Measurements from ENCODE around the gene MBOAT7. TPM values are rescaled to one million over a fixed set of nuclear protein-coding genes. Genes with fewer than 3 reads are reported as not detected.

Gene MBOAT7
- total RNA-seq, 1 donor from 2014 or later: 12.2 TPM

- Histone ChIP-seq H3K27me3 (ENCODE audit: low read depth) (no peaks in the 10 kb centered on the region), H3K27ac (replicated peaks) (no peak overlapping the region), H3K36me3 (peaks cover 81% of the 10 kb centered on the region), H3K4me3 (no peak overlapping the region), H3K4me1 (peaks cover 41% of the 10 kb centered on the region), H3K9me3 (replicated peaks) (no peaks in the 10 kb centered on the region)
- no peak for DNase-seq
- TF ChIP-seq, protein P1, sequence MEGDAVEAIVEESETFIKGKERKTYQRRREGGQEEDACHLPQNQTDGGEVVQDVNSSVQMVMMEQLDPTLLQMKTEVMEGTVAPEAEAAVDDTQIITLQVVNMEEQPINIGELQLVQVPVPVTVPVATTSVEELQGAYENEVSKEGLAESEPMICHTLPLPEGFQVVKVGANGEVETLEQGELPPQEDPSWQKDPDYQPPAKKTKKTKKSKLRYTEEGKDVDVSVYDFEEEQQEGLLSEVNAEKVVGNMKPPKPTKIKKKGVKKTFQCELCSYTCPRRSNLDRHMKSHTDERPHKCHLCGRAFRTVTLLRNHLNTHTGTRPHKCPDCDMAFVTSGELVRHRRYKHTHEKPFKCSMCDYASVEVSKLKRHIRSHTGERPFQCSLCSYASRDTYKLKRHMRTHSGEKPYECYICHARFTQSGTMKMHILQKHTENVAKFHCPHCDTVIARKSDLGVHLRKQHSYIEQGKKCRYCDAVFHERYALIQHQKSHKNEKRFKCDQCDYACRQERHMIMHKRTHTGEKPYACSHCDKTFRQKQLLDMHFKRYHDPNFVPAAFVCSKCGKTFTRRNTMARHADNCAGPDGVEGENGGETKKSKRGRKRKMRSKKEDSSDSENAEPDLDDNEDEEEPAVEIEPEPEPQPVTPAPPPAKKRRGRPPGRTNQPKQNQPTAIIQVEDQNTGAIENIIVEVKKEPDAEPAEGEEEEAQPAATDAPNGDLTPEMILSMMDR (IDR thresholded peaks at IDR 0.05; ENCODE audit: borderline replicate concordance): no peak
- intact Hi-C loops (cut with micrococcal nuclease): no loop called here
These were observed 43.7 kb downstream of the MBOAT7 start for GRCh38 chr19:54145541-54146158.

GRCh38 chr19:54142166-54142780, 47.1 kb downstream of the MBOAT7 start:
- H3K4me1 ChIP-seq: peaks cover 60% of the 10 kb centered on the region
- no peak for DNase-seq
- no peak overlapping the region for H3K4me3 ChIP-seq
- no peaks in the 10 kb centered on the region for H3K9me3 ChIP-seq (replicated peaks)
- no peak overlapping the region for H3K27ac ChIP-seq (replicated peaks)
- H3K27me3 ChIP-seq (ENCODE audit: low read depth): no peaks in the 10 kb centered on the region
- intact Hi-C loops (cut with micrococcal nuclease): no loop called here
- H3K36me3 ChIP-seq: peaks cover 49% of the 10 kb centered on the region
- TF ChIP-seq, protein P1 (IDR thresholded peaks at IDR 0.05; ENCODE audit: borderline replicate concordance): no peak

GRCh38 chr19:54141356-54141755, 48.0 kb downstream of the MBOAT7 start:
- Histone ChIP-seq H3K4me3 (no peak overlapping the region), H3K4me1 (peaks cover 55% of the 10 kb centered on the region), H3K27me3 (ENCODE audit: low read depth) (no peaks in the 10 kb centered on the region), H3K36me3 (peaks cover 40% of the 10 kb centered on the region), H3K27ac (replicated peaks) (no peak overlapping the region), H3K9me3 (replicated peaks) (no peaks in the 10 kb centered on the region)
- intact Hi-C loops (cut with micrococcal nuclease): no loop called here
- no peak for DNase-seq
- TF ChIP-seq, protein P1 (IDR thresholded peaks at IDR 0.05; ENCODE audit: borderline replicate concordance): no peak

- TF ChIP-seq, protein P1 (IDR thresholded peaks at IDR 0.05; ENCODE audit: borderline replicate concordance): no peak
- no peaks in the 10 kb centered on the region for H3K27me3 ChIP-seq (ENCODE audit: low read depth)
- no peak for DNase-seq
These were observed 50.7 kb downstream of the MBOAT7 start for GRCh38 chr19:54138489-54139256.

DNA sequence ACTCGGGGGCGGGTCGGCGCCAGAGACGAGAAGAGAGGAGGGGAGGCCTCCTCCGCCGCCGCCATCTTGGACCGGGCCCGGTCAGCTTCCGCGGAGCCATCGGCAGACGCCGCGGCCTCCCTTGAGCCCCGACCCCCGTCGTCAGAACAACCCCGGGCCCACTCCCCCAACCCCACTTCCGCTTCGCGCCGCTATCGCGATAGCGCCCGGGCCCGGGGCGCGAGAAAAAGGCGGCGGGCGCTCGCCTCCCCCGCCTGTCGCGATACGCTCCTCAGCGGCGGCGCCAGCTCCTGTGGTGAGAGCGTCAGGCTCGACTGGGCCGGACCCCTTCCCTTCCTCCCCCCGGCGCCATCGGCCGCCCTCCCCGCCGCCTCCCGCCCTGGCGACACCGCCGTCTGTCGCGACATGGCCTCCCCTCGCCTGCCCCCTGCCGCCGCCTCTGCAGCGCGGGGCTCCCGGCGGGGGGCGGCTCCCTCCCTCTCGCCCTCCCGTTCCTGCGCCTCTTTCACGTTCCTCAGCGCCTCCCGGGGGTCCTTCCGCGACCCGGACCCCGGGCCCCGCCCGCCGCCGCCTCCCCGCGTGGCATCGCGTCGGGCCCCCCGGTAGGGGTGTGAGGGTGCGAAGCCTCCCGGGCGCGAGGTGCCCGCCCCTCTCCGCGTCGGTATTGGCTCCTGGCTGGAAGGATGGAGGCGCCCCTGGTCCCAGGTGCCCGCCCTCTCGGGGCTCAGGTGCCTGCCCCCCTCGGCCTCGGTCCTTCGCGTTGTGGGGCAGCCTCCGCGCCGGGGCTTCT, 51.5 kb downstream of the MBOAT7 start, which contains the start of gene CNOT3:
Gene CNOT3 (plus strand): TSS at position 64 of the 790 bp plus-strand sequence. CDS start 5,217 bp downstream, outside the sequence.
- Histone ChIP-seq H3K4me3 (peak within 1 kb of the TSS; percentile 99), H3K9me3 (replicated peaks) (no peaks in the 10 kb centered on the region), H3K27me3 (ENCODE audit: low read depth) (no peaks in the 10 kb centered on the region), H3K27ac (replicated peaks) (peak within 1 kb of the TSS; percentile 97), H3K4me1 (peaks cover 57% of the 10 kb centered on the region), H3K36me3 (peaks cover 5% of the 10 kb centered on the region)
- intact Hi-C loops (cut with micrococcal nuclease): no loop called here
- DNase-seq: no peak
- TF ChIP-seq, protein P1 (IDR thresholded peaks at IDR 0.05; ENCODE audit: borderline replicate concordance): peak; percentile 15

More at GRCh38 chr19:54138489-54139256, 50.7 kb downstream of the MBOAT7 start:
- peak overlapping the region; percentile 99 for H3K4me3 ChIP-seq
- intact Hi-C loops (cut with micrococcal nuclease): no loop called here
- H3K4me1 ChIP-seq: peaks cover 57% of the 10 kb centered on the region
- H3K36me3 ChIP-seq: peaks cover 13% of the 10 kb centered on the region
- H3K9me3 ChIP-seq (replicated peaks): no peaks in the 10 kb centered on the region
- H3K27ac ChIP-seq (replicated peaks): peak overlapping the region; percentile 97
